K562 (cell line): ENCODE results near the gene TFCP2L1. TPM values are rescaled to one million over a fixed set of nuclear protein-coding genes. Genes with fewer than 3 reads are reported as not detected.

Experiments
- ATAC-seq: fragments of 200-7000 bp; cut with Tn5 transposase; 3 replicates; pipeline ENCODE4 v1.9.1; 2020; ENCODE audit warnings: moderate library complexity
- BruUV-seq: library from RNA; stranded (reverse); fragments of 400-500 nt; replicated peaks from 2 replicates; lab custom pipeline; 2021; lab: Mats Ljungman, UMichigan
- CTCF ChIA-PET: fragments of 300-600 bp; formaldehyde crosslinking; extraction: SDS; loops from one replicate; lab custom pipeline; 2021; ENCODE audit warnings: low intra/inter-chr PET ratio; lab: Yijun Ruan, JAX
- POLR2A ChIA-PET: fragments of 300-600, 350-650 bp; sonication (Branson Sonifier 250); formaldehyde crosslinking; extraction: SDS; loops from one replicate; lab custom pipeline; 2021; ENCODE audit warnings: antibody characterized with exemption, inconsistent platforms; lab: Yijun Ruan, JAX
- DNase-seq, 4 experiments: peaks; one replicate each; pipeline versions ENCODE4 v3.0.0 to v3.0.0-alpha.2; 2011 to 2018; ENCODE audit warnings: low spot score in 3 of 4, mixed read lengths in 3 of 4; ENCODE audit errors: extremely low read depth in 1 of 4
- FAIRE-seq: peaks from 2 replicates; lab custom pipeline; 2011; peaks lifted over from hg19 to GRCh38; lab: Jason Lieb, UNC
- H2AFZ ChIP-seq: 2 replicates; pipeline ENCODE4 v1.6.0; 2011; ENCODE audit warnings: low read depth, low read length, control low read depth, inconsistent platforms
- H3K27ac ChIP-seq: fragments of 200-600 bp; 3 replicates; pipeline ENCODE4 v1.8.0; 2011; ENCODE audit warnings: low read depth, mild to moderate bottlenecking, control low read depth, inconsistent platforms, low read length, moderate library complexity, mixed read lengths; ENCODE audit errors: extremely low read depth
- H3K27me3 ChIP-seq, 2 experiments: fragments of 300-600 bp in 1 of 2; 2 replicates in 1 of 2; 3 replicates in 1 of 2; pipeline versions ENCODE4 v1.6.0 to v1.8.0; 2011; ENCODE audit warnings: inconsistent platforms in 2 of 2, low read length in 2 of 2, mild to moderate bottlenecking in 1 of 2, mixed read lengths in 1 of 2, moderate library complexity in 1 of 2; ENCODE audit not compliant: control insufficient read depth in 2 of 2, insufficient read depth in 2 of 2
- H3K36me3 ChIP-seq: fragments of 300-600 bp; 3 replicates; pipeline ENCODE4 v1.8.0; 2011; ENCODE audit warnings: mild to moderate bottlenecking, low read length, inconsistent platforms; ENCODE audit not compliant: control insufficient read depth, insufficient read depth
- H3K4me1 ChIP-seq, 2 experiments: fragments of 200-600 bp in 1 of 2; replicated peaks in 1 of 2; 2 replicates in 1 of 2; 3 replicates in 1 of 2; pipeline versions ENCODE4 v1.5.1 to v1.8.0; 2011; ENCODE audit warnings: inconsistent platforms in 2 of 2, low read length in 2 of 2, mild to moderate bottlenecking in 1 of 2, mixed read lengths in 1 of 2, moderate library complexity in 1 of 2; ENCODE audit not compliant: control insufficient read depth in 2 of 2, insufficient read depth in 2 of 2
- H3K4me2 ChIP-seq: 2 replicates; pipeline ENCODE4 v1.6.1; 2011; ENCODE audit warnings: low read length, control low read depth, inconsistent platforms, mixed read lengths; ENCODE audit not compliant: insufficient read depth
- H3K4me3 ChIP-seq: fragments of 200-600 bp; sonication (generic), shearing (Covaris generic); 2 replicates; pipeline ENCODE4 v1.5.1; 2016; ENCODE audit warnings: control low read depth, inconsistent platforms
- H3K79me2 ChIP-seq: fragments of 200-600 bp; 3 replicates; pipeline ENCODE4 v1.8.0; 2011; ENCODE audit warnings: low read length, inconsistent platforms; ENCODE audit not compliant: control insufficient read depth, insufficient read depth
- H3K9ac ChIP-seq, 2 experiments: 2 replicates each; pipeline versions ENCODE4 v1.6.0 to v1.6.1; 2011; ENCODE audit warnings: low read depth in 2 of 2, low read length in 2 of 2, control low read depth in 1 of 2, inconsistent platforms in 1 of 2, mild to moderate bottlenecking in 1 of 2, mixed read lengths in 1 of 2; ENCODE audit not compliant: insufficient read depth in 1 of 2
- H3K9me1 ChIP-seq: one replicate; pipeline ENCODE4 v1.6.0; 2011; ENCODE audit warnings: inconsistent platforms, mild to moderate bottlenecking, low read length, moderate library complexity; ENCODE audit not compliant: control insufficient read depth, insufficient read depth
- H3K9me3 ChIP-seq: replicated peaks from 2 replicates; pipeline ENCODE4 v1.5.1; 2011; ENCODE audit warnings: low read depth, low read length, inconsistent platforms; ENCODE audit not compliant: control insufficient read depth, insufficient read depth
- H4K20me1 ChIP-seq: replicated peaks from 2 replicates; pipeline ENCODE4 v1.6.1; 2011; ENCODE audit warnings: low read length, inconsistent platforms, mixed read lengths; ENCODE audit not compliant: control insufficient read depth, insufficient read depth
- ADNP ChIP-seq: fragments of 200-800 bp; sonication (Bioruptor generic); IDR thresholded peaks from 2 replicates; pipeline ENCODE4 v1.6.1; 2016; ENCODE audit warnings: missing genetic modification characterization, missing compliant biosample characterization
- ARID1B ChIP-seq: fragments of 450-650 bp; IDR thresholded peaks from 2 replicates; pipeline ENCODE4 v1.6.1; 2016; ENCODE audit warnings: antibody characterized with exemption, mild to moderate bottlenecking, inconsistent platforms
- ATF7 ChIP-seq: fragments of 450-650 bp; IDR thresholded peaks from 2 replicates; pipeline ENCODE4 v1.7.1; 2014; ENCODE audit warnings: mild to moderate bottlenecking, moderate library complexity
- EGR1 ChIP-seq: fragments of 450-650 bp; conservative IDR thresholded peaks from 2 replicates; pipeline ENCODE4 v1.6.1; 2017; ENCODE audit warnings: mild to moderate bottlenecking
- ESRRA ChIP-seq: fragments of 450-650 bp; IDR thresholded peaks from 2 replicates; pipeline ENCODE4 v1.6.1; 2014; ENCODE audit warnings: low read depth, mild to moderate bottlenecking, moderate library complexity, borderline replicate concordance
- FOXO4 ChIP-seq: fragments of 450-650 bp; formaldehyde crosslinking; IDR thresholded peaks from 2 replicates; pipeline ENCODE4 v1.4.0; 2020; ENCODE audit warnings: mild to moderate bottlenecking, moderate library complexity
- FOXP4 ChIP-seq: sonication (generic); formaldehyde crosslinking; IDR thresholded peaks from 2 replicates; pipeline ENCODE4 v1.8.0; 2022; ENCODE audit warnings: mild to moderate bottlenecking, missing genetic modification reagents, borderline replicate concordance
- ID3 ChIP-seq, 2 experiments: fragments of 250-450 bp in 1 of 2; fragments of 450-650 bp in 1 of 2; sonication (Bioruptor Pico) in 1 of 2; IDR thresholded peaks; 2 replicates each; pipeline versions ENCODE4 v1.6.1 to v1.8.0; 2016 to 2021; ENCODE audit warnings: mild to moderate bottlenecking in 2 of 2, moderate library complexity in 2 of 2, missing compliant biosample characterization in 1 of 2, missing genetic modification characterization in 1 of 2
- NFIX ChIP-seq: fragments of 250-450 bp; sonication (Bioruptor Pico); IDR thresholded peaks from 2 replicates; pipeline ENCODE4 v1.4.0; 2020; ENCODE audit warnings: low read depth, mild to moderate bottlenecking, moderate library complexity
- RAD21 ChIP-seq, 2 experiments: fragments of 250-450 bp in 1 of 2; fragments of 450-650 bp in 1 of 2; sonication (Bioruptor Pico) in 1 of 2; formaldehyde crosslinking in 1 of 2; IDR thresholded peaks in 1 of 2; conservative IDR thresholded peaks in 1 of 2; 2 replicates each; pipeline versions ENCODE4 v1.4.0 to v1.8.0; 2020 to 2022; ENCODE audit warnings: mild to moderate bottlenecking in 2 of 2, moderate library complexity in 1 of 2
- SIRT6 ChIP-seq: IDR thresholded peaks from one replicate; pipeline ENCODE4 v1.6.1; 2012; ENCODE audit warnings: low read depth, mild to moderate bottlenecking, control low read depth, inconsistent platforms, low read length, moderate library complexity
- TAL1 ChIP-seq: fragments of 450-650 bp; IDR thresholded peaks from 2 replicates; pipeline ENCODE4 v1.6.1; 2016; ENCODE audit warnings: mild to moderate bottlenecking
- TRIM24 ChIP-seq, 2 experiments: fragments of 450-650 bp; IDR thresholded peaks; 2 replicates each; pipeline ENCODE4 v1.6.1; 2016
- U2AF1 ChIP-seq: fragments of 200-400 bp; formaldehyde crosslinking; optimal IDR thresholded peaks from 2 replicates; pipeline ENCODE3; 2017; ENCODE audit warnings: mild to moderate bottlenecking, low read depth, low read length, moderate library complexity
- XRCC5 ChIP-seq: fragments of 200-400 bp; formaldehyde crosslinking; IDR thresholded peaks from 2 replicates; pipeline ENCODE4 v1.6.1; 2017; ENCODE audit warnings: low read depth, mild to moderate bottlenecking, low read length
- ZNF174 ChIP-seq: fragments of 250-450 bp; sonication (Bioruptor Pico); IDR thresholded peaks from 2 replicates; pipeline ENCODE4 v1.4.0; 2020; ENCODE audit warnings: mild to moderate bottlenecking
- ZNF408 ChIP-seq: fragments of 250-450 bp; sonication (Bioruptor Pico); IDR thresholded peaks from 2 replicates; pipeline ENCODE4 v1.4.0; 2020; ENCODE audit warnings: low read depth, mild to moderate bottlenecking, moderate library complexity
- ZNF431 ChIP-seq: sonication (generic); formaldehyde crosslinking; IDR thresholded peaks from 2 replicates; pipeline ENCODE4 v1.8.0; 2022; ENCODE audit warnings: mild to moderate bottlenecking, missing genetic modification reagents
- WGBS: fragments of 100-300 bp; shearing (Covaris generic); methylation state at CpG from one replicate; pipeline ENCODE4 v1.1.6; 2016; ENCODE audit warnings: low coverage, mixed read lengths; ENCODE audit not compliant: insufficient coverage; ENCODE audit errors: missing lambda C conversion rate; 5-methylcytosine and 5-hydroxymethylcytosine counted together
- in situ Hi-C: fragments of 300-500 bp; cut with MboI; formaldehyde crosslinking; loops from 4 replicates; pipeline ENCODE4 v1.15.0; 2018; ENCODE audit warnings: inconsistent platforms, mixed read lengths
- intact Hi-C: fragments of 100-400 bp; cut with micrococcal nuclease; formaldehyde crosslinking; loops from 2 replicates; pipeline ENCODE4 v1.14.2; 2022
- polyA plus RNA-seq, 8 experiments: library from polyadenylated mRNA; depleted of rRNA in 4 of 8; stranded (reverse) in 5 of 8; unstranded in 3 of 8; fragments of >200 nt; fragmentation: Nextera tagmentation in 2 of 8; fragmentation: Illumina TruSeq in 1 of 8; extraction: Ambion mirVana in 2 of 8; extraction: Trizol in 1 of 8; gene quantifications; 2 replicates each; pipeline versions ENCODE4 v1.2.1 to v1.2.3, GENCODE V29; 2011 to 2014; ENCODE audit warnings: inconsistent platforms in 1 of 8, missing spikeins in 1 of 8
- total RNA-seq, 7 experiments: library from RNA; depleted of rRNA in 6 of 7; stranded (reverse); fragments of >200 nt in 6 of 7; fragmentation: Illumina TruSeq in 2 of 7; extraction: Trizol in 2 of 7; gene quantifications; 2 replicates each; pipeline versions ENCODE4 v1.2.1 to v1.2.3, GENCODE V29; 2011 to 2021; ENCODE audit warnings: low replicate concordance in 1 of 7

TFCP2L1 gene
- total and polyA plus RNA-seq, 9 of the 15 experiments (the other 6 are each of a cell fraction or from before 2014, with no cell fraction given): 0.08 to 1.00 (median 0.42) TPM

GRCh38 chr2:121254748-121255147, 30.3 kb downstream of the TFCP2L1 start:
- Histone ChIP-seq H3K4me2 (no peak overlapping the region), H3K79me2 (no peaks in the 10 kb centered on the region), H3K9me1 (no peaks in the 10 kb centered on the region), H3K36me3 (no peaks in the 10 kb centered on the region), H3K4me1 (peaks cover 0 to 8% of the 10 kb centered on the region in 2 experiments; a peak in 3 of 5 replicates), H3K4me3 (no peak overlapping the region), H2AFZ (no peak overlapping the region), H3K9ac (no peak overlapping the region), H4K20me1 (no peaks in the 10 kb centered on the region), H3K27ac (no peak overlapping the region), H3K27me3 (peaks cover 12 to 21% of the 10 kb centered on the region in 2 experiments; a peak in 4 of 5 replicates), H3K9me3 (no peaks in the 10 kb centered on the region)
- DNase-seq: no peak
- in situ Hi-C loops: no loop called here
- ChIA-PET POLR2A (no interaction called here), CTCF (no interaction called here)
- ATAC-seq: no peak
- intact Hi-C loops: no loop called here
- FAIRE-seq: no peak
- WGBS: 53% methylated on average over 2 of the region's 4 CpGs
- no TSS peak for BruUV-seq
- TF ChIP-seq ID3 (CRISPR knock-in tag; IDR thresholded peaks at IDR 0.05) (no peak), ID3 (tag; IDR thresholded peaks at IDR 0.05) (no peak), ZNF431 (CRISPR knock-in tag) (no peak), ZNF408 (CRISPR knock-in tag) (no peak), NFIX (CRISPR knock-in tag) (no peak), U2AF1 (no peak), TRIM24 (IDR thresholded peaks at IDR 0.05) (no peak), FOXP4 (CRISPR knock-in tag) (no peak), SIRT6 (no peak), ZNF174 (CRISPR knock-in tag) (no peak), ESRRA (no peak), FOXO4 (CRISPR knock-in tag) (no peak), ATF7 (no peak), ADNP (tag) (no peak), ARID1B (no peak), EGR1 (no peak), TAL1 (no peak), RAD21 (CRISPR knock-in tag; conservative IDR thresholded peaks at IDR 0.05 in 1 of 2, IDR thresholded peaks at IDR 0.05 in 1 of 2) (no peak), XRCC5 (no peak)
